Measurements from ENCODE around the gene TNS3. TPM values are rescaled to one million over a fixed set of nuclear protein-coding genes. Genes with fewer than 3 reads are reported as not detected.

TNS3 gene
- total and polyA plus RNA-seq, 2 donors (not counting 3 experiments of a cell fraction or from before 2014, with no cell fraction given), result 10.4 to 45.1 TPM

- dilution Hi-C loops (cut with MboI; ENCODE audit: extremely low pct_ligation_motif_present, low sequenced_read_pairs), result no loop called here
- no TSS peak for BruUV-seq (replicated peaks)
- POLR2A ChIA-PET, result interaction anchor here (0.7 kb wide), 1 partner anchor 32 kb away, joined by 3 read pairs; no protein-coding TSS in a partner anchor
These were observed 35.2 kb upstream of the TNS3 start for GRCh38 chr7:47617131-47617530.

More at GRCh38 chr7:47617131-47617530, 35.2 kb upstream of the TNS3 start:
- no peaks in the 10 kb centered on the region for H3K4me1 ChIP-seq (ENCODE audit: control insufficient read depth, extremely low read depth, insufficient read depth, low read length)
- no peaks in the 10 kb centered on the region for H3K79me2 ChIP-seq (ENCODE audit: control insufficient read depth, insufficient read depth, low read length)
- no peak overlapping the region for H3K9ac ChIP-seq (replicated peaks; ENCODE audit: extremely low read depth, insufficient read depth, low read length)
- H3K36me3 ChIP-seq (ENCODE audit: control insufficient read depth in 2 of 2, extremely low read depth in 1 of 2, insufficient read depth in 2 of 2, low read length in 2 of 2), result no peaks in the 10 kb centered on the region
- CTCF ChIA-PET, result interaction anchor here (1.6 kb wide), 1 partner anchor 202 kb away, joined by 3 read pairs; no protein-coding TSS in a partner anchor
- FAIRE-seq, result no peak
- no peak overlapping the region for H3K27ac ChIP-seq (ENCODE audit: insufficient read depth, low read depth, low read length)
- intact Hi-C loops (cut with micrococcal nuclease), result no loop called here
- DNase-seq (ENCODE audit: low read depth, low spot score), result no peak
- H4K20me1 ChIP-seq (replicated peaks; ENCODE audit: control insufficient read depth, extremely low read depth, insufficient read depth, low read length), result no peaks in the 10 kb centered on the region
- TF ChIP-seq POLR2AphosphoS5 (IDR thresholded peaks at IDR 0.05; ENCODE audit: insufficient read depth, low read depth, low read length), result no peak
- no peak for TF ChIP-seq POLR2A (IDR thresholded peaks at IDR 0.05; ENCODE audit: low read depth, low read length)
- TF ChIP-seq GATA2 (IDR thresholded peaks at IDR 0.05; ENCODE audit: insufficient read depth, insufficient read length, low read depth, low read length), result no peak
- no peak for TF ChIP-seq MAX (IDR thresholded peaks at IDR 0.05; ENCODE audit: insufficient read depth, insufficient read length)
- TF ChIP-seq FOS (IDR thresholded peaks at IDR 0.05; ENCODE audit: borderline replicate concordance, insufficient read depth, low read length), result no peak
- no peak for TF ChIP-seq JUN (IDR thresholded peaks at IDR 0.05; ENCODE audit: borderline replicate concordance, insufficient read depth, insufficient read length, low read depth)
- TF ChIP-seq CTCF (IDR thresholded peaks at IDR 0.05; ENCODE audit: extremely low read depth in 1 of 2, insufficient read depth in 1 of 2, low read depth in 1 of 2, low read length in 2 of 2), result no peak
- no peak for TF ChIP-seq EZH2 (IDR thresholded peaks at IDR 0.05; ENCODE audit: borderline replicate concordance, low read depth, low read length, severe bottlenecking)
- TF ChIP-seq MYC (IDR thresholded peaks at IDR 0.05; ENCODE audit: low read depth, low read length), result no peak
- H3K4me3 ChIP-seq (replicated peaks in 1 of 3; ENCODE audit: insufficient read depth in 1 of 3, low read depth in 1 of 3, low read length in 3 of 3), result no peak overlapping the region
- no peak overlapping the region for H3K4me2 ChIP-seq (ENCODE audit: insufficient read depth, low read length)
- no peaks in the 10 kb centered on the region for H3K27me3 ChIP-seq (ENCODE audit: control insufficient read depth in 2 of 2, insufficient read depth in 2 of 2, low read length in 2 of 2)
- H3K9me3 ChIP-seq (replicated peaks; ENCODE audit: control insufficient read depth, insufficient read depth, low read length), result no peaks in the 10 kb centered on the region
- no peaks in the 10 kb centered on the region for H3K9me1 ChIP-seq (replicated peaks; ENCODE audit: control insufficient read depth, extremely low read depth, insufficient read depth, low read length)
- no peak overlapping the region for H2AFZ ChIP-seq (ENCODE audit: low read depth, low read length)

Measured in endothelial cell of umbilical vein (primary cell).